Sigmoid colon (tissue), 4 donors: ENCODE measurements around the gene ADD1.
A peak's percentile ranks its signal among the peaks of the same experiment; 100 is the strongest.

Experiments used
- EP300 ChIP-seq, 4 donors: sonication (generic); formaldehyde crosslinking; IDR thresholded peaks; one replicate each; pipeline ENCODE4 v1.6.1; 2017; ENCODE audit warnings: antibody characterized with exemption in 4 of 4
- POLR2AphosphoS5 ChIP-seq, 4 donors: sonication (generic); formaldehyde crosslinking; IDR thresholded peaks; one replicate each; pipeline ENCODE4 v1.6.1; 2017; ENCODE audit warnings: antibody characterized with exemption in 4 of 4
- TF ChIP-seq, protein P1 (sequence below), 4 experiments: fragments of 450-650 bp in 3 of 4; fragments of 200-600 bp in 1 of 4; IDR thresholded peaks; one replicate each; pipeline ENCODE4 v1.5.1; 2016 to 2019; ENCODE audit warnings: antibody characterized with exemption in 4 of 4, mild to moderate bottlenecking in 3 of 4, moderate library complexity in 2 of 4

DNA sequence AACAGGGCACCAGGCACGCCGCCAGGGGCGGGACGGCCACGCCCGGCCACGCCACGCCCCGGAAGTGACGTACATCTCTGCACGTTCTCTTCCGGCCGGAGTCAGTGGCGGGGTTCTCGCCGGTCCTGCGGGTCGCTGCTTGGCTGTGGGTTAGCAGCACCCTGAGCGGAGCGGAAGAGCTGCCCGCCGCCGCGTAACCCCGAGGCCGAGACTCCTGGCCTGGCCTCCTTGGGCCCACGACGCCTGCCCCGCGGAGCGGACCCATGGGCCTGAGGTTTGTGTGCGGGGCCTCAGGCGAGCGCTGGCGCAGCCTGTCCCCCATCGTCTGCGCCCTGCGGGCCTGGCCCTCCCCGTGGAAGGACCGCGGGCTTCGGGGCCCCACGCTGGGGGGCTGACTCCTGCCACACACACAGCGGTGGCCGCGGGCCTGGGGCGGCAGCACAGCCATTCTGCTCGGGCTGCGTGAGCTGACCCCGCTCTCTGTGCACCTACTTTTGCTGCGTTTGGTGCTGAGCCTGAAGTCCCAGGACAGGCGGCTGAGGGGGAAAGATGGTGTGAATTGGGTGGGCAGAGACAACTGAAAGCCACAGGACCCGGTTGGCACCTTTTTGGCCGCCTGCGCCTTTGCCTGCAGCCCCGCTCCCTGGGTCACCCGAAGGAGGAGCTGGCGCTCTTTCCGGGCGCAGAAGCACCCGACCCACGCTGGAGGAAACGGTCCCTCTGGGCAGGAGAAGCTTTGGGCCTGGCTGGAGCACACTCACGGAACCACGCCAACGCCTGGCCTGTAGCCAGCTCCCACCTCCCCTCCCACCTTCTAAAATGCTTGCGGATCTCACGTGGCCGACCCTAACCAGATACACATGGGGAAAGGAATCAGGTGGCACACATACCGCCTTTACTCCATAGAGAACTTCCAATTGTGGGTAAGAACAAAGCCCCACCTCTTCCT lies 91.4 kb downstream of the ADD1 start:
- TF ChIP-seq, protein P1, sequence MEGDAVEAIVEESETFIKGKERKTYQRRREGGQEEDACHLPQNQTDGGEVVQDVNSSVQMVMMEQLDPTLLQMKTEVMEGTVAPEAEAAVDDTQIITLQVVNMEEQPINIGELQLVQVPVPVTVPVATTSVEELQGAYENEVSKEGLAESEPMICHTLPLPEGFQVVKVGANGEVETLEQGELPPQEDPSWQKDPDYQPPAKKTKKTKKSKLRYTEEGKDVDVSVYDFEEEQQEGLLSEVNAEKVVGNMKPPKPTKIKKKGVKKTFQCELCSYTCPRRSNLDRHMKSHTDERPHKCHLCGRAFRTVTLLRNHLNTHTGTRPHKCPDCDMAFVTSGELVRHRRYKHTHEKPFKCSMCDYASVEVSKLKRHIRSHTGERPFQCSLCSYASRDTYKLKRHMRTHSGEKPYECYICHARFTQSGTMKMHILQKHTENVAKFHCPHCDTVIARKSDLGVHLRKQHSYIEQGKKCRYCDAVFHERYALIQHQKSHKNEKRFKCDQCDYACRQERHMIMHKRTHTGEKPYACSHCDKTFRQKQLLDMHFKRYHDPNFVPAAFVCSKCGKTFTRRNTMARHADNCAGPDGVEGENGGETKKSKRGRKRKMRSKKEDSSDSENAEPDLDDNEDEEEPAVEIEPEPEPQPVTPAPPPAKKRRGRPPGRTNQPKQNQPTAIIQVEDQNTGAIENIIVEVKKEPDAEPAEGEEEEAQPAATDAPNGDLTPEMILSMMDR (IDR thresholded peaks at IDR 0.05), result no peak
- TF ChIP-seq POLR2AphosphoS5 (IDR thresholded peaks at IDR 0.05), result peak; percentile 97 to 99 (median 98)
- TF ChIP-seq EP300 (IDR thresholded peaks at IDR 0.05), result no peak
